HEK293 (cell line): Measurements from ENCODE around the gene CD46.

Source experiments
- CTCF ChIA-PET: fragments of 350-600 bp; formaldehyde crosslinking; extraction: SDS; loops from one replicate; lab custom pipeline; 2021; ENCODE audit warnings: antibody characterized with exemption; lab: Yijun Ruan, JAX
- POLR2A ChIA-PET: fragments of 300-600 bp; formaldehyde crosslinking; extraction: SDS; loops from one replicate; lab custom pipeline; 2020; ENCODE audit warnings: antibody characterized with exemption, inconsistent platforms; lab: Yijun Ruan, JAX
- H3K27ac ChIP-seq: fragments of 200-500 bp; sonication (Bioruptor generic); 2 replicates; pipeline ENCODE4 v1.5.1; 2014; ENCODE audit warnings: low read depth, low read length, control low read depth, inconsistent platforms; ENCODE audit errors: extremely low read depth
- H3K36me3 ChIP-seq, 2 experiments: fragments of 200-500 bp in 1 of 2; sonication (Bioruptor generic) in 1 of 2; 1 replicate in 1 of 2; 2 replicates in 1 of 2; pipeline ENCODE4 v1.5.1; 2014 to 2017; ENCODE audit warnings: inconsistent platforms in 2 of 2, low read length in 2 of 2; ENCODE audit not compliant: control insufficient read depth in 2 of 2, insufficient read depth in 1 of 2
- H3K4me1 ChIP-seq: fragments of 200-500 bp; sonication (Bioruptor generic); 2 replicates; pipeline ENCODE4 v1.5.1; 2014; ENCODE audit warnings: mild to moderate bottlenecking, low read length, inconsistent platforms; ENCODE audit not compliant: control insufficient read depth, insufficient read depth
- H3K4me3 ChIP-seq: 2 replicates; pipeline ENCODE4 v1.5.1; 2011; ENCODE audit warnings: low read depth, mild to moderate bottlenecking, control low read depth, low read length, moderate library complexity
- H3K9me3 ChIP-seq: fragments of 200-500 bp; sonication (Bioruptor generic); 2 replicates; pipeline ENCODE4 v1.5.1; 2014; ENCODE audit warnings: low read depth, low read length, inconsistent platforms; ENCODE audit not compliant: control insufficient read depth, insufficient read depth
- CTCF ChIP-seq: fragments of 450-650 bp; formaldehyde crosslinking; IDR thresholded peaks from 2 replicates; pipeline ENCODE4 v1.5.1; 2016; ENCODE audit warnings: missing biosample characterization, missing genetic modification characterization
- ELK4 ChIP-seq: IDR thresholded peaks from 2 replicates; pipeline ENCODE4 v1.6.1; 2011; ENCODE audit warnings: mild to moderate bottlenecking, low read depth, low read length, borderline replicate concordance
- HOXD13 ChIP-seq: sonication (generic); formaldehyde crosslinking; IDR thresholded peaks from 2 replicates; pipeline ENCODE4 v1.8.0; 2022; ENCODE audit warnings: missing genetic modification reagents, borderline replicate concordance
- IKZF3 ChIP-seq: fragments of 450-650 bp; IDR thresholded peaks from 2 replicates; pipeline ENCODE4 v1.5.0; 2018; ENCODE audit warnings: missing biosample characterization, mild to moderate bottlenecking, missing genetic modification characterization, moderate library complexity
- KLF8 ChIP-seq: fragments of 450-650 bp; formaldehyde crosslinking; IDR thresholded peaks from 2 replicates; pipeline ENCODE4 v1.5.1; 2016; ENCODE audit warnings: missing biosample characterization, missing genetic modification characterization
- PBX3 ChIP-seq: sonication (generic); formaldehyde crosslinking; IDR thresholded peaks from 2 replicates; pipeline ENCODE4 v1.8.1; 2022; ENCODE audit warnings: mild to moderate bottlenecking, moderate library complexity, missing genetic modification reagents
- PRDM10 ChIP-seq: fragments of 450-650 bp; formaldehyde crosslinking; IDR thresholded peaks from 2 replicates; pipeline ENCODE4 v1.5.1; 2016; ENCODE audit warnings: missing biosample characterization, missing genetic modification characterization
- REPIN1 ChIP-seq: fragments of 450-650 bp; formaldehyde crosslinking; IDR thresholded peaks from 2 replicates; pipeline ENCODE4 v1.5.1; 2017; ENCODE audit warnings: missing biosample characterization, missing genetic modification characterization, low read depth
- SCRT1 ChIP-seq: fragments of 450-650 bp; formaldehyde crosslinking; IDR thresholded peaks from 2 replicates; pipeline ENCODE4 v1.5.1; 2016; ENCODE audit warnings: missing biosample characterization, missing genetic modification characterization, borderline replicate concordance
- YY1 ChIP-seq: fragments of 450-650 bp; formaldehyde crosslinking; IDR thresholded peaks from 2 replicates; pipeline ENCODE4 v1.5.1; 2018; ENCODE audit warnings: missing biosample characterization, missing genetic modification characterization
- YY2 ChIP-seq: fragments of 450-650 bp; formaldehyde crosslinking; IDR thresholded peaks from 2 replicates; pipeline ENCODE4 v1.5.1; 2016; ENCODE audit warnings: missing biosample characterization, missing genetic modification characterization
- ZBTB21 ChIP-seq: fragments of 450-650 bp; formaldehyde crosslinking; IDR thresholded peaks from 2 replicates; pipeline ENCODE4 v1.5.1; 2017; ENCODE audit warnings: missing biosample characterization, missing genetic modification characterization
- ZBTB49 ChIP-seq: fragments of 450-650 bp; formaldehyde crosslinking; IDR thresholded peaks from 2 replicates; pipeline ENCODE4 v1.5.1; 2016; ENCODE audit warnings: missing biosample characterization, missing genetic modification characterization, low read depth
- ZNF157 ChIP-seq: fragments of 450-650 bp; formaldehyde crosslinking; IDR thresholded peaks from 2 replicates; pipeline ENCODE4 v1.5.1; 2016; ENCODE audit warnings: missing biosample characterization, missing genetic modification characterization
- ZNF2 ChIP-seq: fragments of 450-650 bp; formaldehyde crosslinking; IDR thresholded peaks from 2 replicates; pipeline ENCODE4 v1.5.1; 2016; ENCODE audit warnings: missing biosample characterization, missing genetic modification characterization
- ZNF214 ChIP-seq: fragments of 450-650 bp; formaldehyde crosslinking; IDR thresholded peaks from 2 replicates; pipeline ENCODE4 v1.5.1; 2017; ENCODE audit warnings: missing biosample characterization, mild to moderate bottlenecking, missing genetic modification characterization, borderline replicate concordance
- ZNF248 ChIP-seq: fragments of 450-650 bp; formaldehyde crosslinking; IDR thresholded peaks from 2 replicates; pipeline ENCODE4 v1.5.1; 2017; ENCODE audit warnings: missing biosample characterization, missing genetic modification characterization
- ZNF302 ChIP-seq: fragments of 450-650 bp; formaldehyde crosslinking; IDR thresholded peaks from 2 replicates; pipeline ENCODE4 v1.5.1; 2016; ENCODE audit warnings: missing biosample characterization, missing genetic modification characterization, low read depth
- ZNF580 ChIP-seq: fragments of 450-650 bp; formaldehyde crosslinking; IDR thresholded peaks from 2 replicates; pipeline ENCODE4 v1.5.1; 2016; ENCODE audit warnings: missing biosample characterization, missing genetic modification characterization
- ZNF624 ChIP-seq: fragments of 450-650 bp; formaldehyde crosslinking; IDR thresholded peaks from 2 replicates; pipeline ENCODE4 v1.5.1; 2017; ENCODE audit warnings: missing biosample characterization, missing genetic modification characterization
- ZNF692 ChIP-seq: fragments of 450-650 bp; formaldehyde crosslinking; IDR thresholded peaks from 2 replicates; pipeline ENCODE4 v1.5.1; 2016; ENCODE audit warnings: missing biosample characterization, missing genetic modification characterization
- ZNF776 ChIP-seq: fragments of 450-650 bp; formaldehyde crosslinking; IDR thresholded peaks from 2 replicates; pipeline ENCODE4 v1.5.0; 2017; ENCODE audit warnings: missing biosample characterization, missing genetic modification characterization, borderline replicate concordance
- ZXDB ChIP-seq: fragments of 450-650 bp; formaldehyde crosslinking; IDR thresholded peaks from 2 replicates; pipeline ENCODE4 v1.5.1; 2016; ENCODE audit warnings: missing biosample characterization, missing genetic modification characterization

Gene CD46

GRCh38 chr1:207823880-207824566 lies 72.2 kb downstream of the CD46 start (continued):
- TF ChIP-seq ZNF692 (tag by site-specific recombination) (peak; percentile 60; the same call in 1 of the 2 replicates), ZNF157 (tag by site-specific recombination) (0 out of 2 replicates have a peak, but pooled peaks have one; percentile 39), ZNF214 (tag by site-specific recombination) (no peak), REPIN1 (peak; percentile 61; the same call in 1 of the 2 replicates), ZNF624 (tag by site-specific recombination) (no peak), ZNF580 (tag by site-specific recombination) (peak; percentile 68), ZBTB21 (tag by site-specific recombination) (peak; percentile 85), ZXDB (tag by site-specific recombination) (peak; percentile 68), KLF8 (tag by site-specific recombination) (0 out of 2 replicates have a peak, but pooled peaks have one; percentile 31), HOXD13 (CRISPR knock-in tag) (no peak), CTCF (tag by site-specific recombination) (peak; percentile 94), PBX3 (CRISPR knock-in tag) (no peak), SCRT1 (0 out of 2 replicates have a peak, but pooled peaks have one; percentile 56), PRDM10 (peak; percentile 28; the same call in 1 of the 2 replicates), ZNF776 (peak; percentile 56; the same call in 1 of the 2 replicates), ZNF302 (tag by site-specific recombination) (peak; percentile 92; the same call in 1 of the 2 replicates)

- no peak overlapping the region for H3K27ac ChIP-seq
- no peak overlapping the region for H3K4me3 ChIP-seq
- H3K36me3 ChIP-seq, result peaks cover 0 to 9% of the 10 kb centered on the region in 2 experiments; a peak in 1 of 3 replicates
- POLR2A ChIA-PET, result interaction anchor here (0.6 kb wide), 1 partner anchor 38 kb away, joined by 3 read pairs; no protein-coding TSS in a partner anchor
- CTCF ChIA-PET, result interaction anchor here (0.7 to 2.9 kb wide), 3 partner anchors 13 to 138 kb away, joined by 3 to 12 read pairs (median 5); no protein-coding TSS in a partner anchor
- no peaks in the 10 kb centered on the region for H3K4me1 ChIP-seq
- H3K9me3 ChIP-seq, result no peaks in the 10 kb centered on the region
- TF ChIP-seq YY2 (tag by site-specific recombination) (no peak), ZNF248 (tag by site-specific recombination) (no peak), ZNF2 (no peak), YY1 (tag by site-specific recombination) (no peak), HOXD13 (CRISPR knock-in tag) (no peak), IKZF3 (tag by site-specific recombination) (no peak), ELK4 (no peak), ZBTB49 (tag by site-specific recombination) (no peak)
Measured at GRCh38 chr1:207824691-207825408, 73.0 kb downstream of the CD46 start.
